Measurements from ENCODE around the gene ARHGAP23. TPM values are rescaled to one million over a fixed set of nuclear protein-coding genes. Genes with fewer than 3 reads are reported as not detected.

The ARHGAP23 gene
- total RNA-seq, 2 donors from 2014 or later, result 9.4 to 18.0 TPM

DNA sequence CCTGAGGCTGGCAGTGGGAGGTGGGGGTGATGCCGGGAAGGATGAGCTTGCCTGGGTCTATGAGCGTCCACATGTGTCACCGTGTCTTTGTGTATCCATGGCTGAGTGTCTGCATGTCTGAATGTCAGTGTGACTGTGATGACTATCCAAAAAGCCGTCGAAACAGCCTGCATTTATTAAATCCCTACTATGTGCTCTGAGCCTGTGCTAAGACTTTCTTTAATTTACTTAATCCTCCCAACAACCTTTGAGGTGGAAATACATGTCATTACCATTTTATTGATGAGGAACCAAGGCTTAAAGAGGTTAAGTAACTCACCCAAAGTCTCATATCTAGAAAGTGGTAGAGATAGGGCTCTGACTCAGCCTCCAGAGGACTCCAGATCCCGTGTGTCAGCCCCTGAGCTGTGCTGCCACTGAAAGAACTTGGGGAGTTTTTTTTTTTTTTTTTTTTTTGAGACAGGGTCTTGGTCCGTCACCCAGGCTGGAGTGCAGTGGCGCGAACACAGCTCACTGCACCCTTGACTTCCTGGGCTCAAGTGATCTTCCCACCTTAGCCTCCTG lies 20.0 kb downstream of the ARHGAP23 start:
- peaks cover 29% of the 10 kb centered on the region for H3K4me1 Mint-ChIP-seq
- no peak for TF ChIP-seq CTCF (conservative IDR thresholded peaks at IDR 0.05)
- Histone ChIP-seq H3K9me3 (ENCODE audit: control insufficient read depth, low read length) (no peaks in the 10 kb centered on the region), H3K36me3 (ENCODE audit: control insufficient read depth, insufficient read depth, low read length) (no peaks in the 10 kb centered on the region), H3K27ac (ENCODE audit: low read depth, low read length) (no peak overlapping the region), H3K4me1 (ENCODE audit: control insufficient read depth, insufficient read depth, low read length) (peaks cover 9% of the 10 kb centered on the region), H3K4me3 (ENCODE audit: low read length) (no peak overlapping the region), H3K9ac (ENCODE audit: extremely low read depth, low read length, poor library complexity, severe bottlenecking) (no peak overlapping the region), H3K27me3 (ENCODE audit: control insufficient read depth, insufficient read depth, low read length, poor library complexity, severe bottlenecking) (peaks cover 8% of the 10 kb centered on the region)
- 87 to 91% methylated on average over 5 to 9 of the region's 9 CpGs for WGBS, 2 experiments (ENCODE audit: insufficient coverage in 1 of 2, insufficient read length in 1 of 2)
- H3K36me3 Mint-ChIP-seq (ENCODE audit: low read depth), result no peaks in the 10 kb centered on the region
- DNase-seq, result no peak
- H3K27ac Mint-ChIP-seq, result no peak overlapping the region
- no peak overlapping the region for H3K4me3 Mint-ChIP-seq
- H3K9me3 Mint-ChIP-seq, result no peaks in the 10 kb centered on the region
- H3K27me3 Mint-ChIP-seq (ENCODE audit: insufficient read depth), result peaks cover 18% of the 10 kb centered on the region

GRCh38 chr17:38449364-38449763 lies 21.1 kb downstream of the ARHGAP23 start:
- DNase-seq, result peak; percentile 86
- H3K4me1 Mint-ChIP-seq, result peaks cover 32% of the 10 kb centered on the region
- no peaks in the 10 kb centered on the region for H3K36me3 Mint-ChIP-seq (ENCODE audit: low read depth)
- 82 to 87% methylated on average over 3 to 15 of the region's 15 CpGs for WGBS, 2 experiments (ENCODE audit: insufficient coverage in 1 of 2, insufficient read length in 1 of 2)
- H3K4me1 ChIP-seq (ENCODE audit: control insufficient read depth, insufficient read depth, low read length), result peaks cover 12% of the 10 kb centered on the region
- peaks cover 21% of the 10 kb centered on the region for H3K27me3 Mint-ChIP-seq (ENCODE audit: insufficient read depth)
- no peak for TF ChIP-seq CTCF (conservative IDR thresholded peaks at IDR 0.05)
- no peak overlapping the region for H3K27ac Mint-ChIP-seq
- H3K4me3 ChIP-seq (ENCODE audit: low read length), result no peak overlapping the region
- no peaks in the 10 kb centered on the region for H3K9me3 Mint-ChIP-seq
- H3K27ac ChIP-seq (ENCODE audit: low read depth, low read length), result no peak overlapping the region
- H3K27me3 ChIP-seq (ENCODE audit: control insufficient read depth, insufficient read depth, low read length, poor library complexity, severe bottlenecking), result peaks cover 9% of the 10 kb centered on the region
- no peak overlapping the region for H3K4me3 Mint-ChIP-seq
- H3K9ac ChIP-seq (ENCODE audit: extremely low read depth, low read length, poor library complexity, severe bottlenecking), result no peak overlapping the region
- H3K36me3 ChIP-seq (ENCODE audit: control insufficient read depth, insufficient read depth, low read length), result no peaks in the 10 kb centered on the region
- no peaks in the 10 kb centered on the region for H3K9me3 ChIP-seq (ENCODE audit: control insufficient read depth, low read length)

- peak overlapping the region; percentile 24 for H3K27ac Mint-ChIP-seq
- no peak for DNase-seq
- Histone ChIP-seq H3K4me3 (ENCODE audit: low read length) (no peak overlapping the region), H3K9me3 (ENCODE audit: control insufficient read depth, low read length) (no peaks in the 10 kb centered on the region), H3K36me3 (ENCODE audit: control insufficient read depth, insufficient read depth, low read length) (no peaks in the 10 kb centered on the region), H3K4me1 (ENCODE audit: control insufficient read depth, insufficient read depth, low read length) (peaks cover 24% of the 10 kb centered on the region), H3K27ac (ENCODE audit: low read depth, low read length) (peak overlapping the region; percentile 49), H3K9ac (ENCODE audit: extremely low read depth, low read length, poor library complexity, severe bottlenecking) (no peak overlapping the region), H3K27me3 (ENCODE audit: control insufficient read depth, insufficient read depth, low read length, poor library complexity, severe bottlenecking) (peaks cover 9% of the 10 kb centered on the region)
- no peaks in the 10 kb centered on the region for H3K36me3 Mint-ChIP-seq (ENCODE audit: low read depth)
- H3K4me3 Mint-ChIP-seq, result peak overlapping the region; percentile 68
- 51 to 65% methylated on average over 5 of the region's 6 CpGs for WGBS, 2 experiments (ENCODE audit: insufficient coverage in 1 of 2, insufficient read length in 1 of 2)
- TF ChIP-seq CTCF (conservative IDR thresholded peaks at IDR 0.05), result no peak
- no peaks in the 10 kb centered on the region for H3K9me3 Mint-ChIP-seq
- H3K27me3 Mint-ChIP-seq (ENCODE audit: insufficient read depth), result peaks cover 29% of the 10 kb centered on the region
- peaks cover 41% of the 10 kb centered on the region for H3K4me1 Mint-ChIP-seq
Observed at GRCh38 chr17:38450557-38451029, 22.3 kb downstream of the ARHGAP23 start.

All from endodermal cell (in vitro differentiated cells).